Panc1 (cell line): ENCODE results near the gene ZFAND3. TPM values are rescaled to one million over a fixed set of nuclear protein-coding genes. Genes with fewer than 3 reads are reported as not detected.

Experiments
- ATAC-seq: fragments of 200-7000 bp; cut with Tn5 transposase; 2 replicates; pipeline ENCODE4 v1.9.1; 2020; ENCODE audit warnings: mild to moderate bottlenecking, moderate library complexity
- BruUV-seq: library from RNA; stranded (reverse); fragments of 400-500 nt; replicated peaks from 2 replicates; lab custom pipeline; 2021; lab: Mats Ljungman, UMichigan
- CTCF ChIA-PET: fragments of 300-600 bp; sonication (Branson Sonifier 250); formaldehyde crosslinking; loops from one replicate; lab custom pipeline; 2022; ENCODE audit warnings: antibody characterized with exemption; lab: Charles Lee
- POLR2A ChIA-PET: fragments of 300-600 bp; sonication (Branson Sonifier 250); formaldehyde crosslinking; loops from one replicate; lab custom pipeline; 2022; ENCODE audit warnings: antibody characterized with exemption; lab: Charles Lee
- DNase-seq: peaks from one replicate; pipeline ENCODE4 v3.0.0-alpha.2; 2010; ENCODE audit warnings: low read depth, low spot score
- H3K27ac ChIP-seq: 2 replicates; pipeline ENCODE4 v1.5.1; 2011; ENCODE audit warnings: mild to moderate bottlenecking, low read length, inconsistent platforms
- H3K27me3 ChIP-seq: fragments of 200-500 bp; sonication (Bioruptor generic); 2 replicates; pipeline ENCODE4 v1.6.0; 2014; ENCODE audit warnings: low read length, inconsistent platforms; ENCODE audit not compliant: control insufficient read depth, insufficient read depth
- H3K36me3 ChIP-seq: fragments of 200-500 bp; sonication (Bioruptor generic); 2 replicates; pipeline ENCODE4 v1.5.1; 2014; ENCODE audit warnings: inconsistent platforms, mild to moderate bottlenecking, low read length, moderate library complexity; ENCODE audit not compliant: control insufficient read depth, insufficient read depth
- H3K4me1 ChIP-seq: 2 replicates; pipeline ENCODE4 v1.5.1; 2011; ENCODE audit warnings: inconsistent platforms, mild to moderate bottlenecking, low read length, moderate library complexity; ENCODE audit not compliant: control insufficient read depth, insufficient read depth
- H3K4me3 ChIP-seq, 2 experiments: 2 replicates each; pipeline ENCODE4 v1.5.1; 2011 to 2012; ENCODE audit warnings: low read depth in 2 of 2, low read length in 2 of 2, mild to moderate bottlenecking in 2 of 2, inconsistent platforms in 1 of 2, moderate library complexity in 1 of 2
- H3K9me3 ChIP-seq: fragments of 200-500 bp; sonication (Bioruptor generic); 2 replicates; pipeline ENCODE4 v1.5.1; 2014; ENCODE audit warnings: low read depth, mild to moderate bottlenecking, inconsistent platforms, low read length, moderate library complexity; ENCODE audit not compliant: control insufficient read depth, insufficient read depth
- CTCF ChIP-seq: fragments of 450-650 bp; IDR thresholded peaks from 2 replicates; pipeline ENCODE4 v1.5.1; 2017; ENCODE audit warnings: mild to moderate bottlenecking
- POLR2AphosphoS5 ChIP-seq: IDR thresholded peaks from 2 replicates; pipeline ENCODE4 v1.6.1; 2012; ENCODE audit warnings: mild to moderate bottlenecking, low read depth, low read length, moderate library complexity
- SIN3A ChIP-seq: IDR thresholded peaks from 2 replicates; pipeline ENCODE4 v1.6.1; 2012; ENCODE audit warnings: low read depth, mild to moderate bottlenecking, low read length, moderate library complexity, borderline replicate concordance; ENCODE audit not compliant: insufficient read depth
- TCF7L2 ChIP-seq: IDR thresholded peaks from 2 replicates; pipeline ENCODE4 v1.6.1; 2011; ENCODE audit warnings: mild to moderate bottlenecking, low read depth, low read length, inconsistent platforms
- in situ Hi-C: cut with HindIII; loops from 2 replicates; pipeline ENCODE4 v1.10.0; 2016; ENCODE audit warnings: low sequenced_read_pairs, low pct_unique_long_range_greater_than_20kb
- intact Hi-C: fragments of 100-400 bp; cut with micrococcal nuclease; formaldehyde crosslinking; loops from one replicate; pipeline ENCODE4 v1.10.0; 2022; ENCODE audit not compliant: unreplicated experiment
- total RNA-seq: library from RNA; stranded (reverse); gene quantifications from one replicate; pipeline ENCODE4 v1.2.1, GENCODE V29; 2021; ENCODE audit not compliant: unreplicated experiment
- TF ChIP-seq, protein P1 (sequence below), 2 experiments: IDR thresholded peaks; 2 replicates each; pipeline ENCODE4 v1.6.1; 2011 to 2012; ENCODE audit warnings: low read depth in 2 of 2, control low read depth in 1 of 2, low read length in 1 of 2, mild to moderate bottlenecking in 1 of 2, moderate library complexity in 1 of 2; ENCODE audit not compliant: insufficient read depth in 1 of 2

ZFAND3 gene
- total RNA-seq, 1 experiment from 2014 or later: 95.9 TPM

DNA sequence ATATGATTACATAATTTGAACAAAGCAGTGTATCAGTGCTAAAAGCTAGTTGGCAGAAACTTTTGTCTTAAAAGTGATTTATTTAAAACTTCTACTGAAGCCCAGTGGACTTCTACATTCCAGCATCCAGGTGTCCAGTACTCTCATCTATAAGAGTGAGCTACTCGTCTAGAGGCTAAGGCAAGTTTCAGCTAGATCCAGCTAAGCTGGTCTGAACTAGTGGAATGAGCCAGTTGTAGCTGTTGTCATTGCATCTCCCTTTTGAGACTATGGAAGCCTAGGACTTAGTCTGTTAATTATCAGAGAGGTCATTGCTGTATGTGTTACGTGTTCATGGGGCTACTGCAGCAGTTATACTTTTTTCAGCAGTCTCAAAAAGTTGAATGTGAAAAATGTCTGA is 165.1 kb downstream of the ZFAND3 start:
- H3K9me3 ChIP-seq: no peaks in the 10 kb centered on the region
- BruUV-seq: no TSS peak
- peaks cover 41% of the 10 kb centered on the region for H3K4me1 ChIP-seq
- DNase-seq: no peak
- intact Hi-C loops (no loop called here), in situ Hi-C loops (no loop called here)
- TF ChIP-seq, protein P1, sequence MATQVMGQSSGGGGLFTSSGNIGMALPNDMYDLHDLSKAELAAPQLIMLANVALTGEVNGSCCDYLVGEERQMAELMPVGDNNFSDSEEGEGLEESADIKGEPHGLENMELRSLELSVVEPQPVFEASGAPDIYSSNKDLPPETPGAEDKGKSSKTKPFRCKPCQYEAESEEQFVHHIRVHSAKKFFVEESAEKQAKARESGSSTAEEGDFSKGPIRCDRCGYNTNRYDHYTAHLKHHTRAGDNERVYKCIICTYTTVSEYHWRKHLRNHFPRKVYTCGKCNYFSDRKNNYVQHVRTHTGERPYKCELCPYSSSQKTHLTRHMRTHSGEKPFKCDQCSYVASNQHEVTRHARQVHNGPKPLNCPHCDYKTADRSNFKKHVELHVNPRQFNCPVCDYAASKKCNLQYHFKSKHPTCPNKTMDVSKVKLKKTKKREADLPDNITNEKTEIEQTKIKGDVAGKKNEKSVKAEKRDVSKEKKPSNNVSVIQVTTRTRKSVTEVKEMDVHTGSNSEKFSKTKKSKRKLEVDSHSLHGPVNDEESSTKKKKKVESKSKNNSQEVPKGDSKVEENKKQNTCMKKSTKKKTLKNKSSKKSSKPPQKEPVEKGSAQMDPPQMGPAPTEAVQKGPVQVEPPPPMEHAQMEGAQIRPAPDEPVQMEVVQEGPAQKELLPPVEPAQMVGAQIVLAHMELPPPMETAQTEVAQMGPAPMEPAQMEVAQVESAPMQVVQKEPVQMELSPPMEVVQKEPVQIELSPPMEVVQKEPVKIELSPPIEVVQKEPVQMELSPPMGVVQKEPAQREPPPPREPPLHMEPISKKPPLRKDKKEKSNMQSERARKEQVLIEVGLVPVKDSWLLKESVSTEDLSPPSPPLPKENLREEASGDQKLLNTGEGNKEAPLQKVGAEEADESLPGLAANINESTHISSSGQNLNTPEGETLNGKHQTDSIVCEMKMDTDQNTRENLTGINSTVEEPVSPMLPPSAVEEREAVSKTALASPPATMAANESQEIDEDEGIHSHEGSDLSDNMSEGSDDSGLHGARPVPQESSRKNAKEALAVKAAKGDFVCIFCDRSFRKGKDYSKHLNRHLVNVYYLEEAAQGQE (IDR thresholded peaks at IDR 0.05; ENCODE audit: insufficient read depth in 1 of 2, low read depth in 2 of 2, low read length in 1 of 2): no peak
- TF ChIP-seq SIN3A: no peak
- TF ChIP-seq CTCF: no peak
- TF ChIP-seq TCF7L2: no peak
- TF ChIP-seq POLR2AphosphoS5: no peak
- no peak overlapping the region for H3K4me3 ChIP-seq
- H3K36me3 ChIP-seq: no peaks in the 10 kb centered on the region
- ChIA-PET POLR2A (interaction anchor here (0.6 kb wide), 1 partner anchor 170 kb away, joined by 3 read pairs; no protein-coding TSS in a partner anchor), CTCF (no interaction called here)
- H3K27me3 ChIP-seq: no peaks in the 10 kb centered on the region
- no peak for ATAC-seq
- no peak overlapping the region; the same call in 1 of the 2 replicates for H3K27ac ChIP-seq

- in situ Hi-C loops: no loop called here
- CTCF ChIA-PET: no interaction called here
- intact Hi-C loops: no loop called here
These were observed 165.8 kb downstream of the ZFAND3 start for GRCh38 chr6:37985355-37985754.

DNA sequence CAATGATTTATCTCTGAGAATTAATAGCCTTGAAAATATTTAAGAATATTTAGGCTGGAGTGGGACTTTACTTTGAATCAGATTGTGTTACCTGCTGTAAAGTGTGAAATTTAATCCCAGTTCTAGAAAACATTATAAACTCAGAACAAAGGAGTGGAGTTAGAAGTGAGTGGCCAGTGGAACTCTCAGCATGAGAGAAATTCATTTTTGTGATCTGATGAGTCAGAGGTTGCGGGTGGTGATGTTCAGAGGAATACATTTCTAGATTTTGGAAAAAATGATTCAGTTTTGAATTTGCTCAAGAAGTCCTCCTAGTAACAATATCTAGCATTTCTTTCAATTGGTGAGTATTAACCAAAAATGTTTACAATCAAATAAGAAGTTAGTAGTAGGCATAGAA is 167.5 kb downstream of the ZFAND3 start:
- no peak overlapping the region for H3K4me3 ChIP-seq
- intact Hi-C loops (no loop called here), in situ Hi-C loops (no loop called here)
- H3K4me1 ChIP-seq: peaks cover 46% of the 10 kb centered on the region
- POLR2A ChIA-PET: no interaction called here
- CTCF ChIA-PET: no interaction called here
- ATAC-seq: no peak
- TF ChIP-seq CTCF (no peak), POLR2AphosphoS5 (no peak), SIN3A (no peak), TCF7L2 (no peak)
- TF ChIP-seq, protein P1 (IDR thresholded peaks at IDR 0.05; ENCODE audit: insufficient read depth in 1 of 2, low read depth in 2 of 2, low read length in 1 of 2): no peak
- H3K27ac ChIP-seq: no peak overlapping the region
- no peaks in the 10 kb centered on the region for H3K36me3 ChIP-seq
- H3K9me3 ChIP-seq: no peaks in the 10 kb centered on the region
- BruUV-seq: TSS peak; percentile 8
- no peak for DNase-seq
- no peaks in the 10 kb centered on the region for H3K27me3 ChIP-seq

More at GRCh38 chr6:37985355-37985754, 165.8 kb downstream of the ZFAND3 start:
- ATAC-seq (no peak), DNase-seq (no peak)
- no peaks in the 10 kb centered on the region for H3K9me3 ChIP-seq
- no TSS peak for BruUV-seq
- H3K27me3 ChIP-seq: no peaks in the 10 kb centered on the region
- H3K4me1 ChIP-seq: peaks cover 39% of the 10 kb centered on the region
- H3K27ac ChIP-seq: no peak overlapping the region
- no peak overlapping the region for H3K4me3 ChIP-seq
- POLR2A ChIA-PET: interaction anchor here (0.6 kb wide), 1 partner anchor 27 kb away, joined by 5 read pairs; no protein-coding TSS in a partner anchor
- no peak for TF ChIP-seq TCF7L2
- no peak for TF ChIP-seq SIN3A
- no peak for TF ChIP-seq POLR2AphosphoS5
- H3K36me3 ChIP-seq: no peaks in the 10 kb centered on the region
